UCSD-AML1 (cell line): Measurements from ENCODE around the gene ARID5B.
"Not testable (repeated sequence)": the region's sequence is repeated elsewhere in the genome, so short reads cannot be mapped to it uniquely, and the experiment has no call there.

Experiments used
- DNase-seq: peaks from one replicate; lab custom pipeline; 2025; ENCODE audit not compliant: unreplicated experiment; lab: John Stamatoyannopoulos, UW

ARID5B gene

GRCh38 chr10:62025901-62026879, 124.7 kb downstream of the ARID5B start:
- DNase-seq, result no peak

- no peak for DNase-seq
Measured at GRCh38 chr10:62027841-62028501, 126.5 kb downstream of the ARID5B start.

GRCh38 chr10:62028502-62028842, 127.0 kb downstream of the ARID5B start:
- DNase-seq, result not testable (repeated sequence)

- DNase-seq, result no peak
Measured at GRCh38 chr10:62029401-62029800, 127.9 kb downstream of the ARID5B start.

- no peak for DNase-seq
Measured at GRCh38 chr10:62031507-62031906, 130.0 kb downstream of the ARID5B start.

GRCh38 chr10:62033125-62033524, 131.6 kb downstream of the ARID5B start:
- no peak for DNase-seq

- DNase-seq, result no peak
Measured at GRCh38 chr10:62034096-62034640, 132.7 kb downstream of the ARID5B start.

- no peak for DNase-seq
Measured at GRCh38 chr10:62036186-62037081, 134.9 kb downstream of the ARID5B start.

GRCh38 chr10:62037166-62037831, 135.8 kb downstream of the ARID5B start:
- no peak for DNase-seq

GRCh38 chr10:62037890-62038608, 136.6 kb downstream of the ARID5B start:
- no peak for DNase-seq

GRCh38 chr10:62038609-62039190, 137.2 kb downstream of the ARID5B start:
- peak; percentile 55 for DNase-seq

GRCh38 chr10:62039954-62040353, 138.5 kb downstream of the ARID5B start:
- DNase-seq, result no peak

- DNase-seq, result no peak
Measured at GRCh38 chr10:62040881-62041280, 139.4 kb downstream of the ARID5B start.

GRCh38 chr10:62043421-62044021, 142.0 kb downstream of the ARID5B start:
- DNase-seq, result no peak

GRCh38 chr10:62044566-62044965, 143.1 kb downstream of the ARID5B start:
- no peak for DNase-seq

- DNase-seq, result no peak
Measured at GRCh38 chr10:62045765-62046521, 144.4 kb downstream of the ARID5B start.

GRCh38 chr10:62046522-62047227, 145.2 kb downstream of the ARID5B start:
- DNase-seq, result no peak
